SJSA1 (cell line): Measurements from ENCODE around the gene ERO1A. TPM values are rescaled to one million over a fixed set of nuclear protein-coding genes. Genes with fewer than 3 reads are reported as not detected.

Experiments used
- DNase-seq, 2 experiments: peaks; one replicate each; pipeline ENCODE4 v3.0.0-alpha.2; 2015 to 2020; ENCODE audit warnings: low spot score in 2 of 2, low read depth in 1 of 2
- H3K27ac ChIP-seq: fragments of 250-450 bp; sonication (Bioruptor Pico); 2 replicates; pipeline ENCODE4 v1.5.1; 2020; ENCODE audit warnings: mild to moderate bottlenecking, moderate library complexity
- H3K27me3 ChIP-seq: fragments of 250-450 bp; sonication (Bioruptor Pico); replicated peaks from 2 replicates; pipeline ENCODE4 v1.5.1; 2020; ENCODE audit warnings: mild to moderate bottlenecking, moderate library complexity
- H3K36me3 ChIP-seq: fragments of 250-450 bp; sonication (Bioruptor Pico); 2 replicates; pipeline ENCODE4 v1.5.1; 2020; ENCODE audit warnings: mild to moderate bottlenecking
- H3K4me1 ChIP-seq: fragments of 250-450 bp; sonication (Bioruptor Pico); replicated peaks from 2 replicates; pipeline ENCODE4 v1.6.1; 2021; ENCODE audit warnings: mild to moderate bottlenecking
- H3K4me3 ChIP-seq: fragments of 250-450 bp; sonication (Bioruptor Pico); 2 replicates; pipeline ENCODE4 v1.5.1; 2020; ENCODE audit warnings: mild to moderate bottlenecking
- H3K9me3 ChIP-seq: fragments of 250-450 bp; sonication (Bioruptor Pico); replicated peaks from 2 replicates; pipeline ENCODE4 v1.5.1; 2020; ENCODE audit warnings: mild to moderate bottlenecking
- total RNA-seq: library from RNA; depleted of rRNA; stranded (reverse); fragments of >200 nt; shearing (Covaris generic); gene quantifications from 2 replicates; pipeline ENCODE4 v1.2.3, GENCODE V29; 2014

Gene ERO1A
- total RNA-seq, 1 experiment from 2014 or later: 64.4 TPM

GRCh38 chr14:52690983-52691760, 4.2 kb downstream of the ERO1A start:
- Histone ChIP-seq H3K27ac (no peak overlapping the region), H3K4me1 (peaks cover 7% of the 10 kb centered on the region; the same call in 1 of the 2 replicates), H3K4me3 (no peak overlapping the region), H3K9me3 (0 out of 2 replicates have a peak, but pooled peaks cover 2% of the 10 kb centered on the region), H3K36me3 (peaks cover 7% of the 10 kb centered on the region), H3K27me3 (no peaks in the 10 kb centered on the region)
- no peak for DNase-seq

DNA sequence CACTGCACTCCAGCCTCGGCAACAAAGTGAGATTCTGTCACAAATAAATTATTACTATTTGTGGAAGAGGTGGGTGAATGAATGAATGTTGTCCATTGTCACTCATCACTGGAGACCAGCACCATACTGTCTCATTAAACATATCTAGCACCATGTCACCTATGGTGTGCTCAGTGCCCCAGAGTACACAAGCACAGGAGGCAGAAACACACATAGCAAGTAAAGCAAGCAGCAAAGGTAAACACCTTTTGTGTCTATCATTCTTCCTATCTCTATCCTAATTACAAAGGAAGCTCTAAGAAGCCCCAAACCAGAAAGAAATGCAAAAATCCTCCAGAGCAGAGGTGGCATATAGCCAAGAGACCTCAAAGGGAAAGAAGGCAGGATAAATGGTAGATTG, 9.2 kb downstream of the ERO1A start:
- DNase-seq: no peak
- H3K27ac ChIP-seq: no peak overlapping the region
- H3K4me1 ChIP-seq: no peaks in the 10 kb centered on the region
- H3K27me3 ChIP-seq: no peaks in the 10 kb centered on the region
- H3K4me3 ChIP-seq: no peak overlapping the region
- no peaks in the 10 kb centered on the region for H3K9me3 ChIP-seq
- no peaks in the 10 kb centered on the region; the same call in 1 of the 2 replicates for H3K36me3 ChIP-seq

- Histone ChIP-seq H3K9me3 (no peaks in the 10 kb centered on the region), H3K36me3 (no peaks in the 10 kb centered on the region; the same call in 1 of the 2 replicates)
- no peak for DNase-seq
These were observed 11.3 kb downstream of the ERO1A start for GRCh38 chr14:52683985-52684520.

GRCh38 chr14:52678591-52678990, 16.8 kb downstream of the ERO1A start:
- no peaks in the 10 kb centered on the region for H3K4me1 ChIP-seq
- H3K36me3 ChIP-seq: peaks cover 16% of the 10 kb centered on the region
- H3K27me3 ChIP-seq: no peaks in the 10 kb centered on the region
- H3K9me3 ChIP-seq: no peaks in the 10 kb centered on the region
- DNase-seq: no peak
- no peak overlapping the region for H3K27ac ChIP-seq
- no peak overlapping the region for H3K4me3 ChIP-seq

More at GRCh38 chr14:52683985-52684520, 11.3 kb downstream of the ERO1A start:
- H3K4me1 ChIP-seq: no peaks in the 10 kb centered on the region
- H3K27ac ChIP-seq: no peak overlapping the region
- H3K27me3 ChIP-seq: no peaks in the 10 kb centered on the region
- H3K4me3 ChIP-seq: no peak overlapping the region

DNA sequence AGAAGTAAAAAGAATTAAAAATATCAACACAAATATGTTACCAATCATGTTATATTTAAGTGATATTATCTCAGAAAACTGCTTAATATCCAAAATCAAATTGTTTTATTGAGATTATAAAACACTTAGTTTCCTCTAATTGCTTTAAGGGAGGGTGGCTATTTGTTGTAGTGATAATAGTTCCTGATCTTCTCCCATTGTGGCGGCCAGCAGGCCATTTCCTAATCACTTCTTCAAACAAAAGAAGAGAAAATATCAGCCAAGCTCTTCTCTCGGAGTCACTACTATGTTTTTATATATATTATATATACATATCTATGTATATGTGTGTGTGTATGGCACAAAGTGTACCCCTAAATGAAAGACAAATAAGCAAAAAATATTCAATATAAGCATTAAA, 31.5 kb downstream of the ERO1A start:
- H3K4me1 ChIP-seq: no peaks in the 10 kb centered on the region
- no peaks in the 10 kb centered on the region for H3K27me3 ChIP-seq
- no peak for DNase-seq
- H3K4me3 ChIP-seq: no peak overlapping the region
- H3K27ac ChIP-seq: no peak overlapping the region
- no peaks in the 10 kb centered on the region for H3K9me3 ChIP-seq
- no peaks in the 10 kb centered on the region for H3K36me3 ChIP-seq

DNA sequence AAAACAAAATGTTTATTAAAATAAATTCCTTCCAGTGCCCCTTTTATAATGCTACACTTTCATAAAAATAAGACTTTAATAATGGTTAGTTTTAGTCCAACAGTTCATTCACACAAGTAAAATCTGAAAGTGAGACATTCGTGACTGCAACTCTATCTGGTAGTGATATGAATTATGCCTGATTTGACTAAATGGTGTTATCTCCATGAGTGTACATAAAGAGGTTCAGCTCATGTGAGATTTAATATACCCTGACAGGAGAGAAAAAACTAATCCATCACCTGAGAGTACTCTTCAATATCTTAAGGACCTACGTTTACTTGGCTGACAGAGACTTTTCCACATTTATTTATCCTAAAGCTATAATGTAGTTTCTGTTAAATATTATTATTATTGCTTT, 34.0 kb downstream of the ERO1A start:
- Histone ChIP-seq H3K36me3 (no peaks in the 10 kb centered on the region; the same call in 1 of the 2 replicates), H3K4me3 (no peak overlapping the region), H3K27ac (no peak overlapping the region), H3K4me1 (no peaks in the 10 kb centered on the region), H3K9me3 (no peaks in the 10 kb centered on the region), H3K27me3 (no peaks in the 10 kb centered on the region)
- DNase-seq: no peak

GRCh38 chr14:52660832-52661231, 34.5 kb downstream of the ERO1A start:
- Histone ChIP-seq H3K36me3 (no peaks in the 10 kb centered on the region; the same call in 1 of the 2 replicates), H3K4me3 (no peak overlapping the region), H3K27me3 (no peaks in the 10 kb centered on the region), H3K27ac (no peak overlapping the region), H3K9me3 (no peaks in the 10 kb centered on the region), H3K4me1 (no peaks in the 10 kb centered on the region)
- no peak for DNase-seq

- no peak for DNase-seq
- no peak overlapping the region for H3K27ac ChIP-seq
- no peak overlapping the region for H3K4me3 ChIP-seq
- H3K36me3 ChIP-seq: no peaks in the 10 kb centered on the region; the same call in 1 of the 2 replicates
- no peaks in the 10 kb centered on the region for H3K27me3 ChIP-seq
- no peaks in the 10 kb centered on the region for H3K9me3 ChIP-seq
- no peaks in the 10 kb centered on the region for H3K4me1 ChIP-seq
These were observed 35.0 kb downstream of the ERO1A start for GRCh38 chr14:52660325-52660724.

- no peaks in the 10 kb centered on the region for H3K4me1 ChIP-seq
- H3K27me3 ChIP-seq: no peaks in the 10 kb centered on the region
- DNase-seq: no peak
- no peaks in the 10 kb centered on the region for H3K9me3 ChIP-seq
- H3K36me3 ChIP-seq: peaks cover 14% of the 10 kb centered on the region
- H3K4me3 ChIP-seq: no peak overlapping the region
- H3K27ac ChIP-seq: no peak overlapping the region
These were observed 38.5 kb downstream of the ERO1A start for GRCh38 chr14:52656905-52657304.

DNA sequence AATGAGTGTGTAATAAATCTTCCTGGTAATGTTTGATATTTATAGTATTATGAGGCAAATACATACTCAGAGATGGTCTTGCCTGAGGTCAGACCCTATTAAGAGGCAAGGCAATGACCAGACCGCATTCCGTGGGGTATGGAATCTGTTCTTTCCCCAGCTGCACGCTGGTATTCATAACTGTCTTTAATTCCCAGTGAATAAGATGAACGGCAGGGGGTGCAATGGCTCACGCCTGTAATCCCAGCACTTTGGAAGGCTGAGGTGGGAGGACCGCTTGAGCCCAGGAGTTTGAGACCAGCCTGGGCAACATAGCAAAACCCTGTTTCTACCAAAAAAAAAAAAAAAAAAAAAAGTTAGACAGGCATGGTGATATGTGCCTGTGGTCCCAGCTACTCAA, 44.6 kb downstream of the ERO1A start:
- Histone ChIP-seq H3K27ac (no peak overlapping the region), H3K4me1 (no peaks in the 10 kb centered on the region), H3K4me3 (no peak overlapping the region), H3K36me3 (peaks cover 30% of the 10 kb centered on the region), H3K9me3 (no peaks in the 10 kb centered on the region), H3K27me3 (no peaks in the 10 kb centered on the region)
- no peak for DNase-seq

- H3K4me1 ChIP-seq: no peaks in the 10 kb centered on the region
- no peaks in the 10 kb centered on the region for H3K9me3 ChIP-seq
- no peak for DNase-seq
- H3K27ac ChIP-seq: no peak overlapping the region
- no peaks in the 10 kb centered on the region for H3K27me3 ChIP-seq
- peaks cover 30% of the 10 kb centered on the region for H3K36me3 ChIP-seq
- H3K4me3 ChIP-seq: no peak overlapping the region
These were observed 45.8 kb downstream of the ERO1A start for GRCh38 chr14:52649511-52649910.

DNA sequence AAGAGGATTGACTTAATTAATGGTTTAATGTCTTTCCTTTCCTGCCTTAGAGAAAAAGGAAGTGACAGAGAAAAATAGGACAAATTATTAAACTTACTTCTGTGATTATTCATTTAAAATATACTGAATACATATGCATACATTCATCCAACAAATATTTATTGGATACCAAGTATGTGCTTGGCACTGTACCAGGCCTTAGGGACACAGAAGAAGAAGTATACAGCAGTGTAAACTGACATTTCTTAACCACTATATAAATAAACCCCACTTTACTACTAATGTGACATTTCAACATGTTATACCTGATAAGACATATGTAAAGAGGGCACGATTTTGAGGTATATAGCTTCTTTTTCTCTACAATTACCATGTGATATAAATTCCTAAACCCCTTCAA, 53.6 kb downstream of the ERO1A start:
- Histone ChIP-seq H3K4me1 (no peaks in the 10 kb centered on the region), H3K4me3 (no peak overlapping the region), H3K27ac (no peak overlapping the region), H3K9me3 (no peaks in the 10 kb centered on the region), H3K36me3 (peaks cover 19% of the 10 kb centered on the region), H3K27me3 (no peaks in the 10 kb centered on the region)
- no peak for DNase-seq

GRCh38 chr14:52640137-52640536, 55.2 kb downstream of the ERO1A start:
- Histone ChIP-seq H3K4me1 (no peaks in the 10 kb centered on the region), H3K36me3 (peaks cover 11% of the 10 kb centered on the region), H3K27ac (no peak overlapping the region), H3K4me3 (no peak overlapping the region), H3K9me3 (no peaks in the 10 kb centered on the region), H3K27me3 (no peaks in the 10 kb centered on the region)
- DNase-seq: no peak

DNA sequence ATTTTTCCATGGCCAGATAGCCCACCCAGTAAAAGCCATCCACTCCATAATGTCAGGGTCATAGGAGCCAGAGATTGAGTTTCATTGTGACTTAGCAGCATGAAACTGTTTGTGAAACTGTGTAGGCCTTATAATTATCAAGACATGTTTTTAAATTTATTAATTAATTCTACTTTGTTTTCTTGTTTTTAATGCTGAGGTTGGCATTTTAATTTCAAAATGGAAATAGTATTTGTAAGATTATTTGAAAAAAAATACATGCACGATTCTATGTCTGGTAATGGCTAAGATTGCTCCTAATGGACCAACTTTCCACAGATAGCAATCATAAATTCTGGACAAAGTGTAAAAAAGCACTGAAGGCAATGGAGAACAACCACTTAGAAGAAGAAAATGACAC, 75.7 kb downstream of the ERO1A start:
- H3K36me3 ChIP-seq: no peaks in the 10 kb centered on the region
- H3K27ac ChIP-seq: no peak overlapping the region
- H3K4me3 ChIP-seq: no peak overlapping the region
- H3K27me3 ChIP-seq: no peaks in the 10 kb centered on the region
- DNase-seq: no peak
- H3K9me3 ChIP-seq: no peaks in the 10 kb centered on the region
- H3K4me1 ChIP-seq: no peaks in the 10 kb centered on the region
